Stimulated activated naive CD8-positive, alpha-beta T cell treated with anti-CD3 and anti-CD28 coated beads, Interleukin-15, Interleukin-2, amounts not matched to agents 100 U/mL and 50 U/mL, for 24 hours (primary cell): ENCODE results near the gene FAS.
A peak's percentile ranks its signal among the peaks of the same experiment; 100 is the strongest.

Experiments used
- ATAC-seq: fragments of 150-1000 bp; cut with Tn5 transposase; one replicate; pipeline ENCODE4 v1.10.0; 2021
- DNase-seq: peaks from one replicate; pipeline ENCODE4 v3.0.0; 2021

Gene FAS

DNA sequence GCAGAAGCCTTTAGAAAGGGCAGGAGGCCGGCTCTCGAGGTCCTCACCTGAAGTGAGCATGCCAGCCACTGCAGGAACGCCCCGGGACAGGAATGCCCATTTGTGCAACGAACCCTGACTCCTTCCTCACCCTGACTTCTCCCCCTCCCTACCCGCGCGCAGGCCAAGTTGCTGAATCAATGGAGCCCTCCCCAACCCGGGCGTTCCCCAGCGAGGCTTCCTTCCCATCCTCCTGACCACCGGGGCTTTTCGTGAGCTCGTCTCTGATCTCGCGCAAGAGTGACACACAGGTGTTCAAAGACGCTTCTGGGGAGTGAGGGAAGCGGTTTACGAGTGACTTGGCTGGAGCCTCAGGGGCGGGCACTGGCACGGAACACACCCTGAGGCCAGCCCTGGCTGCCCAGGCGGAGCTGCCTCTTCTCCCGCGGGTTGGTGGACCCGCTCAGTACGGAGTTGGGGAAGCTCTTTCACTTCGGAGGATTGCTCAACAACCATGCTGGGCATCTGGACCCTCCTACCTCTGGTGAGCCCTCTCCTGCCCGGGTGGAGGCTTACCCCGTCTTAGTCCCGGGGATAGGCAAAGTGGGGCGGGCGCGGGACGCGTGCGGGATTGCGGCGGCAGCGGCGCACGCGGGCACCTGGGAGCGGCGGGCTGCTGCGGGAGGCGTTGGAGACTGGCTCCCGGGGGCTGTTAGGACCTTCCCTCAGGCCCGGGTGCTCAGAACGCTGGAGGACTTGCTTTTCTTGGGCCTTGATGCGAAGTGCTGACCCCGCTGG lies at the start of gene FAS:
FAS (plus strand) TSS at position 415 of the 777 bp plus-strand sequence; CDS start at position 494, 79 bp downstream.
- ATAC-seq (peak; percentile 86), DNase-seq (peak; percentile 81)

DNA sequence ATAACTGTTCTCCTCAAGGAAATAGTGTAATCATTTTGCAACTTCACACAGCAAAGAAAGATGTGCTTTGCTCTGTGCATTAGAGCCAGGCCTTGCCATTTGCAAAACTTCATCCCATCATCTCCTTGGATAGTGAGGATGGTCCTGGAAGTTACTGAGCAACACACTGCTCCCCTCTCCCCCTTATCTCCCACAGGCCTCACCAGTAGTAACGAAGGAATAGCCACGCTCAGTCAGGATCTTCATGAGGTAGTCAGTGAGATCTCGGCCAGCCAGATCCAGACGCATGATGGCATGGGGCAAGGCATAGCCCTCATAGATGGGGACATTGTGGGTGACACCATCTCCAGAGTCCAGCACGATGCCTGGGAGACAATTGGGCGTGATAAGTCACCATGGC lies 49.6 kb upstream of the FAS start:
- no peak for ATAC-seq
- DNase-seq = no peak

DNA sequence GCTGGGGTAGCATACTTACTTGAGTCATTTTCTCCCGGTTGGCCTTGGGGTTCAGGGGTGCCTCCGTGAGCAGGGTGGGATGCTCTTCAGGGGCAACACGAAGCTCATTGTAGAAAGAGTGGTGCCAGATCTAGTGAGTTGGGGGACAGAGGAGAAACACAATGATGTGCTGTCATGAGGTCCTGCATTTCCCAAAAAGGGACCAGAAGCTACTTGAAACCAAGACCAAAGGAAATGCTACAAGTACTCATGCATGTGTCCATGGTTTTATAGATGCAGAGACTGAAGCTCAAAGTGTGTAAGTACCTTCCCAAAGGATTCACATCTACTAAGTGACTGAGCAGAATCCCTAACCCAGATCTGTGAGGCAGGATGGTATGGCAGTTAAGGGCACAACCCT lies 46.8 kb upstream of the FAS start:
- ATAC-seq = no peak
- DNase-seq = no peak

DNA sequence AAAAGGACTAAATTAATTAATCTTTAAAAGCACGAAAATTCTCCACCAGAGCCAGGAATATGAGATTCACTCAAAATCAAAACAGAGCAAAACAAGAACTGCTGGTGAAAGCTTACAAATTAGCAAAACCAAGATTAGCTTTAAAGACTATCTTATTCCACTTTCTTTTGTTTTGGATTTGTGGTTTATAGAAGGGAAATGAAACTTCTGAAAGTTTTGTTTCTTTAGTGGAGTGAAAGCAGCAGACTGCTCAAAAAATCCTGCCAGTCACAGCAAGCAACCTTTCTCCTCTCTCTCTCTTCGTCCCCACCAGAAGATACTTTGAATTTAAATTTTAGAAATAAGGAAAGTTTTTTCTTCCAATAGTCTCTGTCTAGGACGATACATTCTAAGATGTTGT lies 45.8 kb upstream of the FAS start:
- no peak for DNase-seq
- no peak for ATAC-seq

DNA sequence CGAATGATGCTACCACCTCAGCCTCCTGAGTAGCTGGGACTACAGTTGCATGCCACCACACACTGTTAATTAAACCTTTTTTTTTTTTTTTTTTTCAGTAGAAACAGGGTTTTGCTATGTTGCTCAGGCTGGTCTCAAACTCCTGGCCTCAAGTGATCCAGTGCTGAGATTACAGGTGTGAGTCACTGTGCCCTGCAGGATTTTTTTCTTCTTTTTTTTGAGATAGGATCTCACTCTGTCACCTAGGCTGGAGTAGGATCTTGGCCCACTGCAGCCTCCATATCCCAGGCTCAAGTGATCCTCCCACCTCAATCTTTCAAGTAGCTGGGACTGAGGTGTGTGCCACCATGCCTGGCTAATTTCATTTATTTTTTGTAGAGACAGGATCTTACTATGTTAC lies 44.4 kb upstream of the FAS start:
- ATAC-seq = no peak
- DNase-seq = no peak

DNA sequence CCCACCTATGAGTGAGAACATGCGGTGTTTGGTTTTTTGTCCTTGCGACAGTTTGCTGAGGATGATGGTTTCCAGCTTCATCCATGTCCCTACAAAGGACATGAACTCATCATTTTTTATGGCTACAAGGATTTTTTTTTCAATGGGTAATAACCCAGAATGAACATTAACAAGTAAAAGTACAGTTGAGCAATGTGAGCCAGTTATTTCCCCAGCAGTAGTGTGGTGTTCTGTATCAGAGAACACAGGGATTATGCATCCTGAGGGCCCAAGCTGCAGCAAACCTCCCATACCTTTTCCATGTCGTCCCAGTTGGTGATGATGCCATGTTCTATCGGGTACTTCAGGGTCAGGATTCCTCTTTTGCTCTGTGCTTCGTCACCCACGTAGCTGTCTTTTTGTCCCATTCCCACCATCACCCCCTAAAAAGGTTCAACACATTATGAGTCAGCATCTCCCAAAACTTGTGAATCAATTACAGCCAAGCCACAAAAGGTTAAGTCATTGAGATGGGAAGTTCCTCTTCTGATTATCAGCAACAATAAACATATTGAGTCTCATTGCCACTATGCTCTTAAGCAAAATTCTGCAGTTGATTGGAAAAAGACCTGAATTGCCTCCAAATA lies 43.5 kb upstream of the FAS start:
- ATAC-seq (no peak), DNase-seq (no peak)

DNA sequence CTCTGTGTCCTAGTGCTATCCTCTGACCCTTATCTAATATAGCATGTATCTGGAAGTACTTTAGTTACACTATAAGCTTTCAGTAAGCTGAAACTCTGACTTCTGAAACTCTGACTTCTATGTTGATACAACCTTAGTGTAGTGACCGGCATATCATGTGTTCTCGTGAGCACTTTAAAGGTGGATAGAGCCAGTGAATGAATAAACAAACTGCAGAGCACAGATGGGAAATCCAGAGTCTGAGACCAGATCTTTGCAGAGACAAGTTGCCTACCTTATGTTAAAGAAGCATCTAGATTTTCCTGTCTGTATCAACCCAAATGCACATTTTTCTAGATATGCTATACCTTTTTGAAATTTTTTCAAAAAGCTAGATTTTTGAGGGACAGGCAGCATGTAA lies 41.5 kb upstream of the FAS start:
- DNase-seq = no peak

DNA sequence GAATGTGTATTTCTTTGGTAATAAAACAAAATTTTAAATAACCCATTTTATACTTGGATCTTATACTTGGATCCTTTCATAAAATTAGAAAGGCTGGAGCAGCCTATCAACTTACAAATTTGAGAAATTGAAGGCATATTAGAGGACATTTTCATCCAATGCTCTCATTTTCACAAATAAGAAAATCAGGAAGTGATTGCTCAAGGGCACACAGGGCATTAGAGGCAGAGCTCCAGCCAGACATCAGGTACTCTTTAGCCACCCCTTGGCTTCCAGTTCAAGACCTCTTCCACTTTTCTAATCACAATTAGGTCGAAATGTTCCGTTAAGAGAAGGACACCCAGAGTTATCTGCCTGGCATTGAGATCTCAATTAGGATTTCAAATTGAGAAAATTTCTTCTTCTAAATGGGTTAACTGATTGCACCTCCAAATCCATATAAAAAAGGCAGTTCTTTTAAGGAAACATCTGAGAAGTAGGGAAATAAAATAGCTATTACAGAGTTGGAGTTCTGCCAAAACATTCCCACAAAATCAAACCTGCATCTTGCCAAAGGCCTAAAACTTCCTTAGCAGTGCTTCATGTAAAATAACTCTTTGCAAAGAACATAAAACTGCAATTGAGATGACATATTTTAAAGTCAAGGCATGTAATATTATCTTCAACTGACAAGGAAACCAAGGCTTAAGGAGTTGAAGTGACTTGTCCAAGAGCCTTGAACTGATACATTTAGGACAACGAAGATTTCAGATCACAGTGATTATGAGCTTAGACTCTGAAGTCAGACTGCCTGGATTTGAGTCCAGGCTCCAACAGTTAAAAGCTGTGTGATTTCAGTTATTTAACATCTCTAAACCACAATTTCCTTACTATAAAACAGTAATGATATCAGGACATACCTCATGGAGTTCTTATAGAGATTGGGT lies 40.4 kb upstream of the FAS start:
- ATAC-seq (no peak), DNase-seq (no peak)

More for the DNA sequence above, 41.5 kb upstream of the FAS start:
- no peak for ATAC-seq

DNA sequence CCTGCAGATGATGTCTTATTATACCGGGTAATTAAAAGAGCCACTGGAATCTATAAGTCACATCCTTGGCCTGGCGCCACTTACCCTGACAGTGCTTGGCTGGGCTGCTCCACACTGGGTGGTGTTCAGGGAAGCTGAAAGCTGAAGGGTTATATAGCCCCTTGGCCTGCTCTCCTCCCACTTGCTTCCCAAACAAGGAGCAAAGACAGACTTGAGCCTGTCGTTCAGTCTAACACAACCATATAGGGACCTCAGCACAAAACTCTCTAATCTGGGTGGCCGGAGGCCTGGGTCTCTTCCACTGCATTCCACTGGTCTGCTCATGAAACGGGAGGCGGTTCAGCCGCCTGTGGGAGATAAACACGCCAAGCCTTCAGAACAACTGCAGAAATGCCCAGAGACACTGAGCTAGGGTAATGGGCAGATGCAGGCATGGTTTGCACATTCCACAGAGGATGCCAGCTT lies 37.9 kb upstream of the FAS start, which contains the start of gene ACTA2:
ACTA2 (minus strand) TSS at position 127 of the 465 bp plus-strand sequence. CDS start 3,843 bp downstream, outside the sequence.
- no peak for DNase-seq
- no peak for ATAC-seq

DNA sequence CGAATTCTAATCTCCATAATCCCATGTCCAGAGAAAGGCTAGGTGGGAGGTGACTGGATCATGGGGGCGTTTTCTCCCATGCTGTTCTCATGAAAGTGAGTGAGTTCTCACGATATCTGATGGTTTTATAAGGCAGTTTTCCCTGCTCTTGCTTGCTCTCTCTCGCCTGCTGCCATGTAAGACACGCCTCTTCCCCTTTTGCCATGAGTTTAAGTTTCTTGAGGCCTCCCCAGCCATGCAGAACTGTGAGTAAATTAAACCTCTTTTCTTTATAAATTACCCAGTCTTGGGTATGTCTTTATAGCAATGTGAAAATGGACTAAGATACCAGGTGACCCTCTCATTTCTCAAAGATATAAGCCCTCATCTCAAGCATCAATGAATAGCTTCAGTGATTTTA lies 36.9 kb upstream of the FAS start:
- no peak for ATAC-seq

DNA sequence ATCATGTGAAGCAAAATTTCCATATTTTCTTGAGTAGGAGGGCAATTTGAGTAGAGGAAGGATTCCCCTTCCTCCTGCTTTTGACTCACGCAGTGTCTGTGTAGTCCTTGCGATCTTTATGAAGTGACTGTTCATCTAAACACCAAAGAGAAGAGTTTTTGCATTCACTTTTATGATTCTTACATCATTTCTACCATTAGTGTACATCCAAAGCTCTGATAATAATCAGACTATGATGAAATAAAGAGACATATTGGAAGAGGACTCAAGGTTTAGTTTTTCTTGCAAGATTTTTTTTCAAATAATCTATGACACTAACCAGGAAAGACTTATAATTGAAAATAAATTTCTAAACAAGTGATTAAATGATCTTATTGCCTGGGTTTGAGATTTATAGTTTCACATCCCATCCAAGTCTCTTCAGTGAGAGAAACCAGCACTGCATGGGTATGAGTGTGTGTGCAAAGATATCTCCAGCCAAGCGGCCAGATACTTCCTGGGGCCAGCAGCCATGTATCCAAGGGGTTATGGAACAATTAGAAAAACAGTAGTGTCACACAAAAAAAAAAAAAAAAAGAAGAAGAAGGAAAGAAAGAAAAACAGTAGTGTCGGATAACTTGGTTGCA lies 36.0 kb upstream of the FAS start:
- DNase-seq (no peak), ATAC-seq (no peak)

More for the DNA sequence above, 36.9 kb upstream of the FAS start:
- no peak for DNase-seq

DNA sequence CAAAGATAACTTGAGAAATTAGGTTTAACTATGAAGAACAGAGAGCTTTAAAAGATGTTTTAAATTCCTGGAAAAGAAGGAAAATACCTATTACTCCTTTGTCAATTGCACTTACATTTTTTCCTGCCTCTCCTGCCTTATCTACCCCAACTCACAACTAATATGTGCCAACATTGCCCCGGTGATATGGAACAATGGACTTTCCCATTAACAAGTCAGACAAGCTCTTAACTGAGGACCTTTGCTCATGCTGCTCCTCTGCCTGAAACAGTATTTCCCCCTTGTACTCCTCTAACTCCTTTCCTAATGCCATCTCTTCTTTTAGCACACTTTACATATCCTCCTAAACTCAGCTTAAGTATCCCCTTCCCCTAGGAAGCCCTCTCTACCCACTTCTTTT lies 33.2 kb upstream of the FAS start:
- DNase-seq = no peak
- no peak for ATAC-seq

DNA sequence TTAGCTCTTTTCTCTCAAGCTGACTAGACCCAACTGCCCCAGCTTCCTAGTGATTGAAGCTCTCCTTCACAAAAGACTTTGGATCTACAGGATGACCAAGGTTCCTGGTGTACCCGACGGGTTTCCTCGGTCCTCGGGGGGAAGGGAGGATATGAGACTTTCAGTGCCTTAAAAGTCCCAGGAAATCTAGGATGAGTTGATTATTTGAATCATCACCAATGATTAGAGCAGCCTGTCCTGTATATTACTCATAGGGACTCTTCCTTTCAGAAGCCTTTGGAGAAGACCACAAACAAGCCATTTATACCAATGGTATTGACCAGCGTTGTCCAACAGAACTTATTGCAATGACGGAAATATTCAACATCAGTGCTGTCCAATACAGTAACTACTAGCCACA lies 31.9 kb upstream of the FAS start:
- ATAC-seq (no peak), DNase-seq (no peak)

DNA sequence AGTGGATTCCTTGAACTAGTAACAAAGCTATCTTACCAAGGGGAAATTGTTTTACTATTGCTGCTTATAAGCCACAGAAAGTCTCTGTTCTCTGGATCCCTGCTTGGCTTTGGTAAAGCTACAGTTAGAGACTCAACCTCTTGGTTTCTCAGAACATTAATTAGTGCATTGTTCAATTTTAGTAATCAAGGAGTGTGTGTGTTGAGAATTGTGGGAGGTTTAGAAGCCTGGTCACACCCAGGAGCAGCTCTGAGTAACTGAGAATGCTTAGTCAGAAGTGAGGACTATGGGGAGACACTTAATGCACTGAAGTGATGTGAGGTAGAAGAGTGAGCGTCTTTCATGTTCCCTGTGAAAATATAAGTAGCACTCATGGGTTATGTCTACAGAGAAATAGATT lies 29.8 kb upstream of the FAS start:
- ATAC-seq (peak; percentile 80), DNase-seq (no peak)

DNA sequence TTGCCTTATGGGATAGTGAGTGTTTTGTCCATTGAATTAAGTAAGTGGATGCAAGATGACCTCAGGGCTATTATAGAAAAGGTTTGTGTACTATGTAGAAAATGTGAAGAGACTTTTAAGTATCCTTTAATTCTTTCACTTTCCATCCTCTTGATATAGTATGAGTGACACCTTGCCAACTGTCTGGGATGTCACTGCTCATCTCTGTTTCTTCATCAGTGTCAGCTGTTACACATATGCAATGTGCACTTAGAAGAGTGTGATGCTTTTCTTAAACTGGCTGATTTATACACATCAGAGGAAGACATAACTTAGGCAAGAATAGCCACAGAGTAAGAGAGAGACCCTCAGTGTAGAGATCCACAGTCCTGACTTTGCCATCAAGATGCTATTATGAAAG lies 29.3 kb upstream of the FAS start:
- ATAC-seq (no peak), DNase-seq (no peak)

DNA sequence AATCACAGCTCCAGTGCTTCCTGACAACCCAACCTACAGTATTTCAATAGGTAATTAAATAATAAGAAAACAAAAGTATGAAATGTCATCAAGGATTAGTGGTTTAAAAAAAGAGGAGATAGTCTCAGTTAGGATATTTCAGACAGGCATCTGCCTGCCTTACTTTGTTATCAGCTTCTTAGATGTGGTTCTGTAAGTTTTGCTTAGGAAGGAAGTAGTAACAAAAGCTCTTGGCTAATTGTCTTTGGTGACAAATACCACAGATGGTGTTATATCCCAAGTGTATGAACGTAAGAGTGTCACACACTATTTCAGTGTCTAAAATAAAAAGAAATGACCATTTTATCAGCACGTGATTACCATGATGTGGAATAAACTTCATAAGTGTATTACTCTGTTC lies 28.3 kb upstream of the FAS start:
- no peak for DNase-seq
- no peak for ATAC-seq

DNA sequence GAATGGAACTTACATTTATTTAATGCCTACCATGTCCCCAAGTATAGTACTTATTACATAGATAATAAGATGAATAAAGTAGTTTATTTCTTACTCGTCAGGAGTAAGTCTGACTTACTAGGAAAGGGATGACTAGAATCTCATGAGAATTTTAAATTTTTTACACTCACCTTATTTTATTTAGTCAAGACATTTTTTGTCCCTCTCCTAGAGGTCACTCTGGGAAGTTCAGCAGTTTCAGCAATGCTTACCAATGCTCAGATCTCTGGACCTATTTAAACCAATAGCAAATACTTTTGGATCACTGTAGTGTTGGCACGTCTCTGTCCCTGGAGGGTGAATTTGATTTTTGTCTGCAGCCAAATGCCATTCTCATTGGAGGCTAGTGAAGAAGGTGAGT lies 27.3 kb upstream of the FAS start:
- DNase-seq (no peak), ATAC-seq (no peak)

DNA sequence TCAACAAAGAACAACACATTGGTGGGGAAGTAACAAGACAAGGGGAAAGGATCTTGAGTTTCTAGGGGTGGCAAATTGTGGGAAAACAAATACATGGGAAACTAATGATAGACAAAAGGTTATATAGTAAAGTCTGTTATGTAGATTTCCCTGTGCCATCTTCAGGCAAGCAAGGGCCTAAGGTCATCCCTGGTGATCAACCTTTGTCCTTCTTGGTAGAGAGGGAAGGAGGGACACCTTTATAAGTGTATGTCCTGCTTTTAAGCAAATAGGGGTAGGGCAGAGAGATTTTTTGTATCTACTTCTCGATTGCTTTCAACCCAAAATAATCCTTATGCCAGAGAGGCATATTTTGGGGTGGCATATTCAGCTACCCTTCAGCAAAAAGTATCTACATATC lies 26.2 kb upstream of the FAS start:
- ATAC-seq (no peak), DNase-seq (no peak)

DNA sequence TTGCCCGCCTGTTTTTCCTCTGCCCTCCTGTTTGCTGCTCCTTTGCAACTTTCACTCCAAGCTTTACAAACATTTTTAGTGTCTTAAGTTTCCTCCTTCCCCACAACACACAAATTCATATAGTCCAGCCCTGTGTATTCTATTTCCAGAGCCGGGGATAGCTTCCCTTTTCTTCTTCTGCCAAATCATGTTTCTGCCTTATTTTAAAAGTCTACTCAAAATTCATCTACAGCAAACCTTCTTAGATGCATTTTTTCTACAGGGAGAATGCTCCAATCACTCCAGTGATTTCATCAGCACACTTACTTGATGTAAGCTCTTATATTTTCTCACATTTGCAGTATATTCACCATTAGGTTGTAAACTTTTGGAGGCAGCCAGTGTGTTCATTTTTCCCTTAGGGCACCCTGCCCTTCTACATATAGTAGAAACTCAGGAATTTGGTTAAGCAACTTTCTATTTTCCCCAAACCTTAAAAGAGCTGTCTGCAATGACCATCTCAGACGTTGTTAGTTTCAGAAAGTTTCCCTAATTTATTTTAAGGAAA lies 25.7 kb upstream of the FAS start:
- ATAC-seq = no peak
- no peak for DNase-seq

DNA sequence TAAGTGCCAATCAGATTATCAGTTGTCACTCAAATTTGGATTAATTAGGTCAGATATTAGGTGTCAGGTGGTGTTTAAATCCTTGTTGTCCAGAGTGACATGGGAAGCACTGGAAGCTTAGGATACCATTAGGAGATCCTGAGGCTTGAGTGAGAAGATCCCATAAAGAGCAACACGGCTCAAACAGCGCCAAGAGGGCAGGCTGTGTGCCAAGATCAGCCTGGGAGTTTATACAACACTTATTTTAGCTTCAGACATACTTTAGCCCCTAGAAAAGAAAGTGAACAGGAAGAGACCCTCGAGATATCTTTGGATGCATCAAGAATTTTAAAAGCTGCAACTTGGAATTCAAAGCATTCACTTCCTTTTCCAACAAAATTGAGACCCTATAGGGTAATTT lies 23.8 kb upstream of the FAS start:
- no peak for DNase-seq
- no peak for ATAC-seq

DNA sequence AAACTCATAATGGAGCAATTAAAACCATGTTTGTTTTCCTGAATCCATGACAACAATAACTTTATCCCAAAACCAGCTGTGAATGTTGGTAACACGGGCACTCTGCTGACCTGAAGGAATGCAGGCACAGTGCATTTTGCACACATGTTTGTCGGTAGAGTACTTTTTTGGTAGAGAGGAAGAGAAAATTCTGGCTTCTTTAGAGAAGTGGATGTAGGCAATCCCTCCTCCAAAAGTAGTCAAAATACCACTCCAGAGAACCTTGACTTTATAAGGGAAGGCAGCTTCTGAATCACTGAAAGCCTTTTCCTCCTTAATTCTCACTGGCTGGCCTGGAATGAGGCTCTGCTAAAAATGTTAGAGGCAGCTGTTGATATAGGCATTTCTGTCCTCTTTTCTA lies 22.2 kb upstream of the FAS start:
- no peak for ATAC-seq
- DNase-seq = no peak
